GM18861 (cell line): Measurements from ENCODE around the gene LZTS3.
A peak's percentile ranks its signal among the peaks of the same experiment; 100 is the strongest.
"Not testable (repeated sequence)": the region's sequence is repeated elsewhere in the genome, so short reads cannot be mapped to it uniquely, and the experiment has no call there.

Experiments
- ATAC-seq: cut with Tn5 transposase; IDR thresholded peaks from one replicate; pipeline ENCODE4 v1.9.1; 2021; ENCODE audit not compliant: unreplicated experiment

The LZTS3 gene

GRCh38 chr20:3168079-3168828 lies 5.1 kb downstream of the LZTS3 start:
- ATAC-seq: no peak

DNA sequence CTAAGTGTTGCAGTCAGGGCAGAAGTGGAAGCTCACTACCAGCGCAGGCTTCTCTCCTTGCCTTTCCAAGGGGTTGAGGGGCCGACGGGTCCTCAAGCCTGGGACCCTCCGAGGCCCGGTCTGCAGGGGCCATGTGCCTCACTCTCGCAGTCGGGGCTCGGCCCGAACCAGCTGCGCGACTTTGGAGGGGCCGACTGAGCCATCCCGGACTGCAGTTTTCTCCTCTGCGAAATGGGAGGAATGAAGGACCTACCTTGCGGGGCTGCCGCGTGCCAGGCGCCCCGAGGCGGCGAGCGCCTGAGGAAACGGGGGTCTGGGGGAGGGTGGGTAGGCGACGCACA lies 5.6 kb downstream of the LZTS3 start:
- no peak for ATAC-seq

GRCh38 chr20:3166913-3167342 lies 6.4 kb downstream of the LZTS3 start:
- no peak for ATAC-seq

GRCh38 chr20:3166338-3166912 lies 6.9 kb downstream of the LZTS3 start:
- no peak for ATAC-seq

DNA sequence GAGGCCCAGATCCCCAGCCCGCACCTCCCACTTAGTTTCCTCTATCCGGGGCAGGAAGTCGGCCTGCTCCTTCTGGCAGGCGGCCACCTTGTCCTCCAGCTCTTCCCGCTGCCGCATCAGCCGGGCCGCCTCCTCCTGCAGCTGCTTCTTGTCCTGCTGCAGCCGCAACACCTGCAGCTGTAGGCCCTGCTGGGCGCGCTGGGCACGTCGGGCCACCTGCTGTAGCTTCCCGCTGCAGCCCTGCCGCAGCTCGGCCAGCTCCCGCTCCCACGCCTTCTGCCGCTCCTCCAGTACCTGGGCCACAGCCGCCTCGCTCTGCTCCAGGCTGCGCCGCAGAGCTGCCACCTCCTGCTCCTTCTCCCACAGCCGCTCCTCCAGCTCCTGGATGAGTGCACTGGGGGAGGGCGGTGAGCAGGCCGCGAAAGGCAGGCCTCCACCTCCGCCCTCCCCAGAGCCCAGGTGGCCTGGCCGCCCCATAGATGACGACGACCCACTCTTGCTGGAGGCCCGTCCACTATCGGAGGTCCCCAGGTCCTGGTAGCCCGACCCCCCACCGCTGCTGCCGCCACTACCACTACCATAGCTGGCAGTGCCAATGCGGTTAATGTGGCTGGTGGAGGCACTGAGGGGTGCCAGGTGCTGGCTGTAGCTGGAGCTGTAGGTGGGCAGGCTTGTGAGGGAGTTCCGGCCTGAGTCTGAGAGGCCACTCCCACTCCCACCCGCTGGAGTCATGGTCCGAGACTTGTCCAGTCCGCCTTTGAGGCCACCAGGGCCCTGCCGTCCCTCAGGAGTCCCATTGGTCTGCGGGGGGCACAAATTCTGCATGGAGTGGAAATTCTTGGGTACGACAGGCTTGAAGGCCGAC lies 7.6 kb downstream of the LZTS3 start:
- ATAC-seq: no peak

DNA sequence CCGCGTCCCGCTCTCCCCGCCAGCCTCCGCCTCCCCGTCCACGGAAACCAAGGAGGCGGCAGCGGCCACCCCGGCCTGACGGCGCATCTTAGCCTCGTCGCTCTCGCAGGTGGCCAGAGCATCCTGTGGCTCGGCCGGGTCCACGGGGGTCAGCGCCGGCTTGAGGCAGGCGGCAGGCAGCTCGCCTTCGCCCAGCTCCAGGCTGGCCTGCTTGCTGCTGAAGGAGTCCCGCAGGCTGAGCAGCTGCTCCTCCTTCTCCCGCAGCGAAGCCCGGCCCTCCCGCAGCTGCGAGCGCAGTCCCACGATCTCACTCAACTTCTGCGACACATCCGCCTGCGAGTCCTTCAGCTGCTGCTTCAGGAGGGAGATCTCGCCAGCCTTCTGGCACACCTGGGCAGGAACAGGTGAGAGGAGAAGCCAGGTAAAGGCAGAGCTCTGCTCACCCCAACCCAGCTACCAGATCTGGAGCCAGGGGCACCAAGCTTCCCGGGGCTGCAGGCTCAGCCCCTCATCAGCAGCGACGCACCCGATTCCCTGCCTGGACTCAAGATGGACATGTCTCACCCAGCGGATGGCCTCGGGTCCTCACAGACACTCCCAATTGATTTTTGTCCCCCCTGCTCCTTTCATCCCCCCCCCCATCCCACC lies 8.5 kb downstream of the LZTS3 start:
- ATAC-seq: no peak

DNA sequence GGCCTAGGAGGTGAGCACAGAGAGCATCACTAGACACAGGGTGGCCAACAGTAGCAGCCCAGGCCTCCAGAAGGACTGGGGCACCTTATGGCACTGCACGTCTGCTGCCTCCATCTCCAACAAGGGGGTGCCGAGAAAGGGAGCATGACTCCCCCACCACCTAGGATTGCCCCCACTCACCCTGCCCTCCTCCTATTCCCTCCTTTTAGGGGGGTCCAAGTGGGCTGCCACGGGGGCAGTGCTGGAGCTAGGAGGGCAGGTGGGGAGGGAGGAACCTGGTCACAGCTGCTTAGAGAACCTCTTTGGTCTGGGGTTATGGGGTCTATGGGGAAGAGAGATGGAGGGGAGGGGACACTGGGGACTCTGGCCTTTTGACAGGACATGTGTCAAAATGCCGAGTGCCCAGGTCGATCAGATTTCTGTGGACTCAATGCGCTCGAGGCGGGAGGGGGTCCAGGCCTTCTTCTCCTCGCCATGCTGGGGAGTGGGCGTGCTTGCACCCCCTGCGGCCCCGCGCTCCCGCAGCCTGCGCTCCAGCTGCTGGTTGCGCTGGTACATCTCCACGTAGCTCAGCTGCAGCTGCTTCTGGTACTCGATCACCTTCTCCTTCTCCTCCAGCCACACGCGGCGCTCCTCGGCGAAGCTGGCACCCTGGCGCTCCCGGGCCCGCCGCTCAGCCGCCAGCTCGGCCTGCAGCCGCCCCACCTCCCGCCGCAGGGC lies 9.1 kb downstream of the LZTS3 start:
- no peak for ATAC-seq

DNA sequence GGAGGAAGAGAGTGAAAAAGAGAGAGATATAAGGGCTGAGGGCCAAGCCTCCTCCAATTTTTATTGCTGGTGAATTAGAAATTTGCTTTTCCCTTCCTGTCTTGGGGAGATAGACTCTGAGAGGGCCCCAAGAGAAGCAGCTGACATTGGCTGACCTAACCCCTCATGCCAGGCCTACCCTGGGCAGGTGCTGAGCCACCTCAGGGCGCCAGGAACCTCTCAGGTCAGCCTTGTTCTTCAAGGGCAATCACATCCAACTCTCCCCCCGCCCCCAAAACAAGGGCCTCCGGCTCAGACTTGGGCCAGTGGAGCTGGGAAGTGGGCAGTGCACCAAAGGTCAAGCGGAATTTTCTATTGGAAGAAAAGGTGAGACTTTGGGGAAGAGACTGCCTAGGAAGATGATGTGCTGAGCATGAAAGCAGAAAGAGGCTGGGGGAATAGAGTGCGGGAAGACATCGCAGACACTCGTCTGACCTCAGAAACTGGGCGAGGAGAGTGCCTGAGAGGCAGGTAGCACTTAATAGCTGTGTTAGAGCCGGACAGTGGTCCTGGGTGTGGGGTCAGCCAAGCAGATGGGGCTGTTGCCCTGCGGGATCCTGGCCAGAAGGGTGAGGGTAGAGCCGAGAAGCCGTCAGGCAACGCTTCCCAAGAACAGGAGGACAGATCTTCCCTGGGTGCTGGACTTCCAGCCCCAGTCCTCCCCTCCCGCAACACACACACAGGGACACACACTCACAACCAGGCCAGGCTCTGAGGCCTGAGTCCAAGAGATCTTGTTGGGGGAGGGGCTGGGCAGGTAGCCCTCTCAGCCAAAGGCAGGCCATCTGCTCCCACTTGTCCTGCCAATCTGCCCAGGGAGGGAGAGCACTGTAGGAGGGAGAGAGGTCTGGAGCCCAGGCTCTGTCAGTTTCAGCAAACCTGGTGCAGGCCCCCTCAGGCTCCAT lies 10.0 kb downstream of the LZTS3 start:
- ATAC-seq: no peak

GRCh38 chr20:3162080-3162611 lies 11.2 kb downstream of the LZTS3 start:
- no peak for ATAC-seq

GRCh38 chr20:3161316-3162079 lies 11.9 kb downstream of the LZTS3 start:
- no peak for ATAC-seq

- ATAC-seq: no peak
Observed at GRCh38 chr20:3160418-3160817, 12.9 kb downstream of the LZTS3 start.

GRCh38 chr20:3158968-3159431 lies 14.3 kb downstream of the LZTS3 start:
- no peak for ATAC-seq

DNA sequence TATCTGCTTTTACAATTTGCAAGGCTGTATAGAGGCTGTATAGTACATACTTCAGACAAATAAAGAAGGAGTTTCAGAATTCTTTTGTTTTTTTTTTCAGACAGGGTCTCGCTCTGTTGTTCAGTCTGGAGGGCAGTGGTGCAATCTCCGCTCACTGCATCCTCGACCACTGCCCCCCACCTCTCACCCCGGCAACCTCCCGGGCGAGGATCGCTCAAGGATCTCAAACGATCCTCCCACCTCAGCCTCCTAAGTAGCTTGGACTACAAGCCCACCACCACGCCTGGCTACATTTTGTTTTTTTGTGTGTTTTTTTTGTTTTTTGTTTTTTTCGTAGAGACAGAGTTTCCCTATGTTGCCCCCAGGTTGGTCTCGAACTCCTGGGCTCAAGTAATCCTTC lies 15.5 kb downstream of the LZTS3 start:
- ATAC-seq: no peak

GRCh38 chr20:3156811-3157619 lies 16.3 kb downstream of the LZTS3 start:
- ATAC-seq: peak; percentile 79

GRCh38 chr20:3152057-3152644 lies 21.2 kb downstream of the LZTS3 start:
- not testable (repeated sequence) for ATAC-seq

DNA sequence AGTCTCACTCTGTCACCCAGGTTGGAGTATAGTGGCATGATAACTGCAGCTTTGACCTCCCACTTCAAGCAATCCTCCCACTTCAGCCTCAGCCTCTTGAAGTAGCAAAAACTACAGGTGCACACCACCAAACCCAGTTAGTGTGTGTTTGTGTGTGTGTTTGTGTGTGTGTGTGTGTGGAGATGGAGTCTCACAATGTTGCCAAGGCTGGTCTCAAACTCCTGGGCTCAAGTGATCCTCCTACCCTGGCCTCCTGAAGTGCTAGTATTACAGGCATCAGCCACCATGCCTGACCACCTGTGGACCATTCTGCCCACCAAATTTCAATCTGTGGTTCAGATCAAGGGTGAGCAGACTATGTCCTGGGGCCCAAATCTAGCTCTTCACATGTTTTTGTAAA lies 22.4 kb downstream of the LZTS3 start:
- no peak for ATAC-seq

DNA sequence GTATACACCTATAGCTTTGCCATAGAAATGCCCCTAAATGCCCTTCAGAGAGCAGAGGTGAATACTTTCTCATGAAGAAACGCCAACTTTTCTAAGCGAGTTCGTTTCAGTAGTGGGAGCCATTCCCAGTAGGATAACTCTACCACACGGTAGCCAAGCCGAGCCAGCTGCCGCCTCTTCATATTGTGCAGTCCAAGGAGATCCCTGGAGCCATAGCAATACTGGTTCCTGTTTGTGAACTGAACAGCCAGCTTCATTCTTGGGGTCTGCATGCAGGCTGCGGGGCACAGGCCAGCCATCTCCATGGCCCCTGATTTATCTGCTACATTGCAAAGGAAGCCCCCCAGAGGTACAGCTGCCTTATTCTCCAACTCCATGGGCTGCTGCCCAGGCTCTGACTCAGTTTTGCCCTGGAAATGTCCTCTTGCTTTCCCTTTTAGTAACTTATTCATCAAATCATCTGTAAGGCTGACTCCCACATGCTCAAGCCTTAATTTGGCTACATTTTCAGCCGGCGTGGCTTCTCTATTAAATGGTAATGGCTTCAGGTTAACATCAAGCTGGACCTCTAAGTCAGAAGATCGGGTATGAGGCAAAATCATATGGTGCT lies 26.5 kb downstream of the LZTS3 start:
- no peak for ATAC-seq
